Islet precursor cell (in vitro differentiated cells): ENCODE data around the gene KRT20.
A peak's percentile ranks its signal among the peaks of the same experiment; 100 is the strongest.
"Not testable (repeated sequence)": the region's sequence is repeated elsewhere in the genome, so short reads cannot be mapped to it uniquely, and the experiment has no call there.

Source experiments
- DNase-seq: peaks from one replicate; pipeline ENCODE4 v3.0.0-alpha.2; 2018

Gene KRT20

DNA sequence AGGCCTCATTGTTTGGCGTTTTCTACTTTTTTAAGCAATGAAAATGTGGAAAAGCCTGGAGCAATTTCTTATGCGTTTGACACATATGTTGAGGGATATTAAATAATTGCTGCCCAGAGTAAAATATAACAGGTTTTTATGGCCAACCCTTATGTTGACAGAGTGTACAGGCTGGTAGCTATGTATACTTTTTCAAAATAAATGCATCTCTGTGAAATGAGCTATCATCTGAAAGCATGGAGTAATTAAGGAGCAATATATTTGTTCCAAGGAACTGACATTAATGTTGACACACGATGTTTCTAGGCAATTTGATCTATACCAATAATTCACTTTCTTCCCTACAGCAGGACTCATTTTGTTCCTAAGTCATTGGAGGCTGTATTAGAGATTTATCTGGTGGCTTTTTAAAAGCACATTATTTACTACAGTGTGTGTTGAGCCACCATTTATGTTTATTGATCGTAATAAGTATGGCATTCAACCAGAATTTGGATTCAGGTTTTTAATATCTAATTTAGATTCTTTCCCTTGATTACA lies 11.9 kb upstream of the KRT20 start:
- no peak for DNase-seq

DNA sequence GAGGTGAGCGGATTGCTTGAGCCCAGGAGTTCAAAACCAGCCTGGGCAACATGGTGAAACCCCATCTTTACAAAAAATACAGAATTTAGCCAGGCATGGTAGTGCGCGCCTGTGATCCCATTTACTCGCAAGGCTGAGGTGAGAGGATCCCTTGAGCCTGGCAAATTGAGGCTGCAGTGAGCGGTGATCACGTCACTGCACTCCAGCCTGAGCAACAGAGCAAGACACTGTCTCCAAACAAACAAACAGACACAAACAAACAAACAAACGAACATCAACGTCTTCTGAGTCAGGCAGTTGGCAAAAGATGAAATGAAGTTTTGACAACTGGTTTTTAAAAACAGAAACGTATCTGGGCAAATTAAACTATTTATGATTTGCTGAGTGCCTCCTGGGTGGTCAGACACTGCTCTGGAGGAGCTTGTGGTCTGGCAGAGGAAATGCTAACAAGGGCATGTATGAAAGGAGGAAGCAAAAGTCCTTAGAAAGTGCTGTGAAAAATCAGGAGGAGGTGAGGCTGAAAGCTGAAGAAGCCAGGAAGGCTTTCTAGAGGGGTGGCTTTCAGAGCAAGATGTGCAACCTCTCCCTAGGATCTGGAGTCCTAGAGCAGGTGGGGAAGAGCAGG lies 10.2 kb upstream of the KRT20 start:
- no peak for DNase-seq

DNA sequence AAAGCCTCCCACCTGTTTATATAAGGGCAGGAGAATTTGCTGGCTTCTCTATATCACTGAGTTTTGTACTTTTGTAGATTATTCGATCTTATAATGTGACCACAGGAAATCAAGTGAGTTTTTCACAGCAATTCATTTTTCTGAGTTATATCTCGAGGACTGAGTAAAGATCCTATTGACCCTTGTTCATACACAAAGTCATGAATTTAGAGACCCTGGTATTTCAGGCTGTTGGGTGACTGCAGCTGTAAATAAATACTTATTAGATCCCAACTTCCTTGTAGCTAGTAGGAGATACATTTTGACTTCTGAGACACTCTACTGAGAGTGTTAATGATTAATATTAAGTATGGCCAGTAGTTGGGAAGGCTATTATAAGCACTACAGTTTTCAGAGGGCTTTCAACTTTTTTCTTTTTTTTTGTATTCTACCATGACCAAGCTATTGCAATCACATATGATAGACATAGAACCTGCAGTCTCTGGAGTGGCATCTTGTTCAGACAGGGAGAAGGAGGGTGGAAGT lies 3.2 kb upstream of the KRT20 start:
- DNase-seq: no peak

DNA sequence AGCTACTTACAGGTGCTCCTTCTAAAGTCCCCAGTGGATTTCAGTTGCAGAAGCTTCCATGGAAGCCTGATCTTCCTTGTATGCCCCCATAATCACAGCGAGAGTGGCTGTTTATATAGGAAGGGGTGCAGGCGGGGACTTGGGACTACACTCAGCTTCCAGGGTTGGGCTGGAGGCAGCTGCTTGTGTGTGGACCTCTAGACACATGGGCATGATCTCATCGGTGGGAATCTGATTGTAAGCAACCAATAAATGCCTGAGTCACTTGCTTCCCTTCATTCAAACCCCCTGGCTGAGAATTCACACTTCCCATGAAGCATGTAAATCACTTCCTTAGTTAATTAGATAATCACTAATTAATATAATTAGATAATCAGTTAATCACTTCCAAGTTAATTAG lies 1.0 kb upstream of the KRT20 start:
- no peak for DNase-seq

DNA sequence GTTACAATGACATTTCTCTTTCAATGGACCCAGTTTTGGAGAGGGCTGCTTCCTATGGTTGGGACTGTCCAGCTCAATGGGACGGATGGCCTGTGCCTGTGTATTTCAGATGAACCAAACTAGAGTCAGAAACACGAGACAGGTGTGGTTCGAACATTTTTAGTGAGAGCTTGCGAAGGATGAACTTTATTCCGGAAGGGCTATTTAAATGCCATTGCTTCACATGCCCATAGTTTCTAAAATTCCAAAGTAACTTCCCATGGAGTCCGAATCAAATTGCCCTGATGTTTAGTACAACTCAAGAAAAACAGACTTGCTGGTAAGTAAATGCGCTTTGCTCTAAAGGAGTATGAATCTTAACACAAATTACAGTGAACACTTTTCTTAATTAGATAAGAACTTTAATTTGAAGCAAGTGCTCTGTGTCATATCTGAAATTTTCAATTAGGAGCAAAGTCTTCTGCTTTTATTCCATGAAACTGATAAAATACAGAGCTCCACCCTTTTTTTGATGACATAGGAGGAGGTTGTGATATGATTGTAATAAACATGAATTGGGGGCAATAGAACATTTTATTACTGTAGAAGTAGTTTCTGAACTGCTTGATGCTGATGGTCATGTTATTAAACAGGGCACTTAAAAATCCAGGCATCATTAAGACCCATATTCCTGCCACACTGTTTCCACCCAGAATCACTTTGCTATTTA lies 1.3 kb downstream of the KRT20 start:
- no peak for DNase-seq

- DNase-seq: no peak
Measured at GRCh38 chr17:40883031-40883430, 2.0 kb downstream of the KRT20 start.

GRCh38 chr17:40879026-40879425 lies 6.0 kb downstream of the KRT20 start:
- DNase-seq: no peak

DNA sequence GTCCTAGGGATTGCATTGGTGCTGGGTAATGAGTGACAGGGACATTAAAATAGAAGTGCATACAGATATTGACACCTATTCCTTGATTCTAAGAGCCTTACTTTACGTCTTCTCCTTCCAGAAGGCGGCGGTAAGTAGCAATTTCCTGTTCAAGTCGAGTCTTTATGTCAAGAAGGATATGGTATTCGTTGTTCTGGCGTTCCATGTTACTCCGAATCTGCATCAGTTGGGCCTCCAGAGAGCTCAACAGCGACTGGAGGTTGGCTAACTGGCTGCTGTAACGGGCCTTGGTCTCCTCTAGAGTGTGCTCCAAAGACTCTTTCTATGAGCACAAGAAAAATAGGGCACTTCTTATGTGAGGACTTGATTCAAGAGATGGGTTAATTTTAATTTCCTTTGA lies 7.0 kb downstream of the KRT20 start:
- no peak for DNase-seq

GRCh38 chr17:40873801-40874200 lies 11.2 kb downstream of the KRT20 start:
- DNase-seq: no peak

GRCh38 chr17:40873255-40873654 lies 11.8 kb downstream of the KRT20 start:
- DNase-seq: no peak

- no peak for DNase-seq
Measured at GRCh38 chr17:40872416-40872815, 12.6 kb downstream of the KRT20 start.

- no peak for DNase-seq
Measured at GRCh38 chr17:40871316-40871715, 13.7 kb downstream of the KRT20 start.

- DNase-seq: peak; percentile 79
Measured at GRCh38 chr17:40870136-40870535, 14.9 kb downstream of the KRT20 start.

DNA sequence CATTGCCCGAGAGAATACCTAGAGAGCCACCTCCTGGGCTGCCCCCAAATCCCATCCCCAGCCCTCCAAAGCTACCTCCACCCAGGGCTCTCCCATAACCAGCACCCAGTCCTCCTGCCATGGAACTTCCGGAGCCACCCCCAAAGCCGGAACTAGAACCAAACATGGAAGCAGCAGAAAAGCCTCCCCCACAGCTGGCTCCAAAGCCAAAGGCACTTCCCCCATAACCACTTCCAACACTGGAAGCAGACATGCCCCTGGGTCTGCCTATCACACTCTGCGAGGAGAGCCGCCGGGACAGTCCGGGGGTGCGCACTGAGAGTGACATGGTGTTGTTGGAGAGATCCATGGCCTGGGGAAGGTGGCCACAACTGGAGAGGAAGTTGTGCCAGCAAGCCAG lies 18.2 kb downstream of the KRT20 start, which contains the start of gene KRT12:
TSS of gene KRT12 (minus strand) at position 386 of the 400 bp plus-strand sequence. CDS start at position 349, 37 bp downstream.
- DNase-seq: no peak

- DNase-seq: no peak
Measured at GRCh38 chr17:40864661-40865390, 20.2 kb downstream of the KRT20 start.

DNA sequence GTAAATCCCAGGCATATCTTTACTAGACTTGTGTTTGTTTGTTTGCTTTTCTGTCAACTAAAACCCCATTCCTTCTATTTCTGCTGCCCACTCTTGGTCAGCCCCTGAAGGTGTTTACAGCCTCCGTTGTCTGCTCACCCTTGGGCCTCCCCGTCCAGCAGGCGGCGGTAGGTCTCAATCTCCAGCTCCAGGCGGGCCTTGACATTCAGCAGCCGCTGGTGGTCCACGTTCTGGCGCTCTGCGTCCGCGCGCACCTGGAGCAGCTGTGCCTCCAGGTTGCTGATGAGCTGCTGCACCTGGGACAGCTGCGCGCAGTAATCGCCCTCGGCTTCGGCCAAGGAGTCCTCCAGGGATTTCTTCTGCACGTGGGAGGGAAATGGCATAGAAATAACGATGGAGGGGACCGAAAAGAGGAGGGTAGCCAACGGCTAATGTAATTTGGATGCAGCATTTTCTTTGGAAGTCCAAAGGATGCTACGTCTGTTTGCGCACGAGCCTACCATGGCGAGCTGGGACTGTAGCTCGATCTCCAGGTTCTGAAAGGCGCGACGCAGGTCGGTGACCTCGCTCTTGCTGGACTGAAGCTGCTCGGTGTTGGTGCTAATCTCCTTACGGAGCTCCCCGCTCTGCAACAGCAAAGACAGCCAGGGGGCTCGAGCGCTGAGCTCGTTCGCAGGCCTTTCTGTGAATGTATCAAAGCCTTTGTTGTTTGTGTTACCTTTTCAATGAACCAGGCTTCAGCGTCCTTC lies 21.9 kb downstream of the KRT20 start:
- DNase-seq: peak; percentile 92

- no peak for DNase-seq
Measured at GRCh38 chr17:40859536-40859935, 25.5 kb downstream of the KRT20 start.

GRCh38 chr17:40858667-40859066 lies 26.4 kb downstream of the KRT20 start:
- not testable (repeated sequence) for DNase-seq

DNA sequence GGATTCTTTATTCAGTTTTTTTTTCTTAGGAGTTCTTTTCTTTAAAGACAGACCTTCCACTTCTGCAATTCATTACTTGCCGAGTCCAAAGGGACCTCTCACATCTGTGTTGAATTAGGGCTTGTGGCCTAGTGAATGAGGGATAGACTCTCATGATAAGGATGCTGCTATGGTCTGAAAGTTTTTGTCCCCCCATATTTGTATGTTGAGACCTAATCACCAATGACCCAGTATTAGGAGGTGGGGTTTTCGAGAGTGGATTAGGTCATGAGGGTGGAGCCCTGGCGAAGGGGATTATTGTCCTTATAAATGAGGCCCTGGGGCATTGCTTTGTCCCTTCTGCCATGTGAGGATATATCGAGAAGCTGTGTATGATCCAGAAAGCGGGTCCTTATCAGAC lies 27.5 kb downstream of the KRT20 start:
- DNase-seq: no peak

DNA sequence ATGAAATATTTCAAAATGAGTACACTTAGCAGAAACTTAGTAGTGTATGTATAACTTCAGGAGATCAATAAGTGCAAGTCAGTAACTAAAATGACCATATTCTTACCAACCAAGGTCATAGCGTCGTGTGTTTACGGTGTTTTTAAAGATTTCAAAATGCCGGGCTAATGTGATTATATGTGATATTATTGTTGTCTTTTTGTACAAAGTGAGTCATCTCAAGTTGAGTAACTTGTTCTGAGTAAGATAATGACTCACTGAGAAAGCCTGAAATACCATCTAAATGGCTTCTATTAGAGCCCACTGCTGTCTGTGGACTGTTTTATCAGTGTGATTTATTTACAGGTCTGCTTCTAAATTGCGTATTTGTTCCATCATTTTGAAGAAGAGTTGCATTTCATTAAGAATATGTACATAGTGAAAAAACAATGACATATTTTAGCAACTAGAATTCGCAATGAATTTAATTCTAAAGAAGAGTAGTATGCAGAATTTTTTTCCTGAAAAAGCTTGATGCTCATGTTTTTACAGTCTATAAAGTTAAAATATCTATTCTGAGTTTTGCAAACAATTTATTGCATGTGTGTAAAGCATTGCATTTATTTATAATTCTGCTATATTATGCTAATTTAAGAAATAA lies 30.7 kb downstream of the KRT20 start:
- DNase-seq: no peak

DNA sequence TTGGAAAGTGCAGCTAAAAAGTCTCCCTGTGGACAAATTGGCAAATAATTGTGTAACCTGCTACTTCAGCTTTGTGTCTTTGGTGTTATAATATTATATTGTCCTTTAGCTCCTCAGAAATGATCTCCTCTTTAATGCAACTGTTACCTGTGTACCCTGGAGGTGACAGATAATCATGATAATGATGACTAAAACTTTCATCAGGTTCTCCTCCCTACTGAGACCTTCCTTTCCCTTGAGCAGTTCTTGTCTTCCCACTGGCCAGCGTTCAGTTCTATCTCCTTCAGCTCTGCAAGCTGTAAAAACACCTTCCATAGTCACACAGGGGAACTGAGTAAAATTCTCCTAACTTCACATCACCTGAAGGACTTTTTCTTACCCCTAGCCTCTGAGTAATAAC lies 32.7 kb downstream of the KRT20 start:
- no peak for DNase-seq

GRCh38 chr17:40850293-40850972 lies 34.6 kb downstream of the KRT20 start:
- no peak for DNase-seq
